Rectal smooth muscle tissue (tissue), 1 donor: ENCODE results near the gene SPECC1.
A peak's percentile ranks its signal among the peaks of the same experiment; 100 is the strongest.

Experiments used
- H3K27ac ChIP-seq: one replicate; pipeline ENCODE4 v1.7.0; 2013; ENCODE audit warnings: low read depth, low read length, inconsistent platforms
- H3K27me3 ChIP-seq: one replicate; pipeline ENCODE4 v1.7.0; 2013; ENCODE audit warnings: low read length; ENCODE audit not compliant: control insufficient read depth, insufficient read depth
- H3K36me3 ChIP-seq: one replicate; pipeline ENCODE4 v1.7.0; 2013; ENCODE audit warnings: low read length; ENCODE audit not compliant: control insufficient read depth, insufficient read depth
- H3K4me1 ChIP-seq: one replicate; pipeline ENCODE4 v1.7.0; 2013; ENCODE audit warnings: low read length; ENCODE audit not compliant: control insufficient read depth, insufficient read depth
- H3K4me3 ChIP-seq: one replicate; pipeline ENCODE4 v1.7.0; 2013; ENCODE audit warnings: low read length
- H3K9ac ChIP-seq: one replicate; pipeline ENCODE4 v1.7.0; 2013; ENCODE audit warnings: low read length

Gene SPECC1

GRCh38 chr17:20109076-20109475 is 99.9 kb downstream of the SPECC1 start:
- H3K27ac ChIP-seq, result no peak overlapping the region
- no peaks in the 10 kb centered on the region for H3K27me3 ChIP-seq
- H3K36me3 ChIP-seq, result no peaks in the 10 kb centered on the region
- H3K4me3 ChIP-seq, result no peak overlapping the region
- no peaks in the 10 kb centered on the region for H3K4me1 ChIP-seq
- H3K9ac ChIP-seq, result no peak overlapping the region

GRCh38 chr17:20111538-20111937 is 102.4 kb downstream of the SPECC1 start:
- no peaks in the 10 kb centered on the region for H3K36me3 ChIP-seq
- H3K9ac ChIP-seq, result no peak overlapping the region
- H3K4me1 ChIP-seq, result no peaks in the 10 kb centered on the region
- no peaks in the 10 kb centered on the region for H3K27me3 ChIP-seq
- H3K4me3 ChIP-seq, result no peak overlapping the region
- H3K27ac ChIP-seq, result no peak overlapping the region

GRCh38 chr17:20114466-20114865 is 105.3 kb downstream of the SPECC1 start:
- H3K27ac ChIP-seq, result no peak overlapping the region
- no peaks in the 10 kb centered on the region for H3K4me1 ChIP-seq
- no peak overlapping the region for H3K9ac ChIP-seq
- no peaks in the 10 kb centered on the region for H3K36me3 ChIP-seq
- no peak overlapping the region for H3K4me3 ChIP-seq
- no peaks in the 10 kb centered on the region for H3K27me3 ChIP-seq

- no peak overlapping the region for H3K4me3 ChIP-seq
- no peak overlapping the region for H3K27ac ChIP-seq
- H3K27me3 ChIP-seq, result no peaks in the 10 kb centered on the region
- no peaks in the 10 kb centered on the region for H3K36me3 ChIP-seq
- no peak overlapping the region for H3K9ac ChIP-seq
- H3K4me1 ChIP-seq, result no peaks in the 10 kb centered on the region
These were observed 107.6 kb downstream of the SPECC1 start for GRCh38 chr17:20116683-20117309.

- Histone ChIP-seq H3K27ac (no peak overlapping the region), H3K36me3 (no peaks in the 10 kb centered on the region), H3K4me1 (no peaks in the 10 kb centered on the region), H3K9ac (no peak overlapping the region), H3K4me3 (no peak overlapping the region), H3K27me3 (no peaks in the 10 kb centered on the region)
These were observed 109.1 kb downstream of the SPECC1 start for GRCh38 chr17:20118280-20118679.

GRCh38 chr17:20120836-20121235 is 111.7 kb downstream of the SPECC1 start:
- Histone ChIP-seq H3K4me1 (no peaks in the 10 kb centered on the region), H3K27me3 (no peaks in the 10 kb centered on the region), H3K27ac (no peak overlapping the region), H3K4me3 (no peak overlapping the region), H3K36me3 (no peaks in the 10 kb centered on the region), H3K9ac (no peak overlapping the region)

- Histone ChIP-seq H3K36me3 (no peaks in the 10 kb centered on the region), H3K4me1 (no peaks in the 10 kb centered on the region), H3K9ac (no peak overlapping the region), H3K4me3 (peak overlapping the region; percentile 25), H3K27me3 (no peaks in the 10 kb centered on the region), H3K27ac (no peak overlapping the region)
These were observed 112.4 kb downstream of the SPECC1 start for GRCh38 chr17:20121359-20122253.

- no peaks in the 10 kb centered on the region for H3K27me3 ChIP-seq
- H3K36me3 ChIP-seq, result no peaks in the 10 kb centered on the region
- no peak overlapping the region for H3K9ac ChIP-seq
- H3K4me3 ChIP-seq, result peak overlapping the region; percentile 25
- H3K4me1 ChIP-seq, result no peaks in the 10 kb centered on the region
- H3K27ac ChIP-seq, result no peak overlapping the region
These were observed 113.2 kb downstream of the SPECC1 start for GRCh38 chr17:20122254-20122879.

GRCh38 chr17:20123209-20123608 is 114.0 kb downstream of the SPECC1 start:
- no peaks in the 10 kb centered on the region for H3K27me3 ChIP-seq
- H3K9ac ChIP-seq, result no peak overlapping the region
- no peaks in the 10 kb centered on the region for H3K4me1 ChIP-seq
- no peak overlapping the region for H3K4me3 ChIP-seq
- H3K27ac ChIP-seq, result no peak overlapping the region
- no peaks in the 10 kb centered on the region for H3K36me3 ChIP-seq

GRCh38 chr17:20125724-20126123 is 116.6 kb downstream of the SPECC1 start:
- no peak overlapping the region for H3K27ac ChIP-seq
- no peaks in the 10 kb centered on the region for H3K36me3 ChIP-seq
- no peak overlapping the region for H3K4me3 ChIP-seq
- H3K27me3 ChIP-seq, result no peaks in the 10 kb centered on the region
- H3K4me1 ChIP-seq, result no peaks in the 10 kb centered on the region
- H3K9ac ChIP-seq, result no peak overlapping the region

GRCh38 chr17:20127360-20128035 is 118.3 kb downstream of the SPECC1 start:
- Histone ChIP-seq H3K27ac (no peak overlapping the region), H3K4me1 (no peaks in the 10 kb centered on the region), H3K36me3 (no peaks in the 10 kb centered on the region), H3K4me3 (no peak overlapping the region), H3K27me3 (no peaks in the 10 kb centered on the region), H3K9ac (no peak overlapping the region)

- H3K27ac ChIP-seq, result no peak overlapping the region
- H3K9ac ChIP-seq, result no peak overlapping the region
- H3K4me3 ChIP-seq, result no peak overlapping the region
- H3K36me3 ChIP-seq, result no peaks in the 10 kb centered on the region
- no peaks in the 10 kb centered on the region for H3K27me3 ChIP-seq
- H3K4me1 ChIP-seq, result no peaks in the 10 kb centered on the region
These were observed 119.0 kb downstream of the SPECC1 start for GRCh38 chr17:20128036-20128667.
